ENCODE data around the gene VIPR1. TPM values are rescaled to one million over a fixed set of nuclear protein-coding genes. Genes with fewer than 3 reads are reported as not detected.
A peak's percentile ranks its signal among the peaks of the same experiment; 100 is the strongest.
"Not testable (repeated sequence)": the region's sequence is repeated elsewhere in the genome, so short reads cannot be mapped to it uniquely, and the experiment has no call there.

VIPR1 gene
- total RNA-seq, 1 experiment from 2014 or later = not detected

- Histone ChIP-seq H3K9me3 (replicated peaks) (0 out of 2 replicates have a peak, but pooled peaks cover 4% of the 10 kb centered on the region), H3K4me1 (replicated peaks) (no peaks in the 10 kb centered on the region), H3K36me3 (no peaks in the 10 kb centered on the region), H3K27ac (no peak overlapping the region), H3K4me3 (no peak overlapping the region), H3K27me3 (replicated peaks) (no peaks in the 10 kb centered on the region)
- DNase-seq (ENCODE audit: low read depth in 1 of 2, low spot score in 2 of 2) = no peak
Measured at GRCh38 chr3:42544492-42545283, 42.2 kb downstream of the VIPR1 start.

GRCh38 chr3:42545284-42545900 is 42.9 kb downstream of the VIPR1 start:
- H3K4me3 ChIP-seq = no peak overlapping the region
- 0 out of 2 replicates have a peak, but pooled peaks cover 4% of the 10 kb centered on the region for H3K9me3 ChIP-seq (replicated peaks)
- no peaks in the 10 kb centered on the region for H3K36me3 ChIP-seq
- no peaks in the 10 kb centered on the region for H3K27me3 ChIP-seq (replicated peaks)
- H3K27ac ChIP-seq = no peak overlapping the region
- no peak for DNase-seq (ENCODE audit: low read depth in 1 of 2, low spot score in 2 of 2)
- H3K4me1 ChIP-seq (replicated peaks) = no peaks in the 10 kb centered on the region

- no peak for DNase-seq (ENCODE audit: low read depth in 1 of 2, low spot score in 2 of 2)
- 0 out of 2 replicates have a peak, but pooled peaks cover 4% of the 10 kb centered on the region for H3K9me3 ChIP-seq (replicated peaks)
Measured at GRCh38 chr3:42546691-42547213, 44.3 kb downstream of the VIPR1 start.

GRCh38 chr3:42547401-42547945 is 45.0 kb downstream of the VIPR1 start:
- DNase-seq (ENCODE audit: low read depth in 1 of 2, low spot score in 2 of 2) = peak; percentile 36 to 51
- Histone ChIP-seq H3K4me3 (no peak overlapping the region), H3K36me3 (0 out of 2 replicates have a peak, but pooled peaks cover 5% of the 10 kb centered on the region), H3K27me3 (replicated peaks) (no peaks in the 10 kb centered on the region), H3K9me3 (replicated peaks) (0 out of 2 replicates have a peak, but pooled peaks cover 4% of the 10 kb centered on the region), H3K27ac (no peak overlapping the region), H3K4me1 (replicated peaks) (no peaks in the 10 kb centered on the region)

More at GRCh38 chr3:42546691-42547213, 44.3 kb downstream of the VIPR1 start:
- Histone ChIP-seq H3K36me3 (no peaks in the 10 kb centered on the region), H3K4me3 (no peak overlapping the region), H3K27ac (no peak overlapping the region), H3K27me3 (replicated peaks) (no peaks in the 10 kb centered on the region), H3K4me1 (replicated peaks) (no peaks in the 10 kb centered on the region)

GRCh38 chr3:42549131-42549530 is 46.7 kb downstream of the VIPR1 start:
- Histone ChIP-seq H3K4me3 (no peak overlapping the region), H3K9me3 (replicated peaks) (0 out of 2 replicates have a peak, but pooled peaks cover 4% of the 10 kb centered on the region), H3K27ac (no peak overlapping the region), H3K27me3 (replicated peaks) (no peaks in the 10 kb centered on the region), H3K4me1 (replicated peaks) (no peaks in the 10 kb centered on the region), H3K36me3 (peaks cover 18% of the 10 kb centered on the region)
- DNase-seq (ENCODE audit: low read depth in 1 of 2, low spot score in 2 of 2) = no peak

GRCh38 chr3:42550250-42550649 is 47.8 kb downstream of the VIPR1 start:
- H3K36me3 ChIP-seq = peaks cover 24% of the 10 kb centered on the region

GRCh38 chr3:42552830-42553229 is 50.4 kb downstream of the VIPR1 start:
- no peak for DNase-seq (ENCODE audit: low read depth in 1 of 2, low spot score in 2 of 2)
- no peak overlapping the region for H3K4me3 ChIP-seq
- H3K36me3 ChIP-seq = peaks cover 46% of the 10 kb centered on the region
- no peaks in the 10 kb centered on the region for H3K4me1 ChIP-seq (replicated peaks)
- no peaks in the 10 kb centered on the region for H3K9me3 ChIP-seq (replicated peaks)
- no peak overlapping the region for H3K27ac ChIP-seq
- no peaks in the 10 kb centered on the region for H3K27me3 ChIP-seq (replicated peaks)

More at GRCh38 chr3:42550250-42550649, 47.8 kb downstream of the VIPR1 start:
- no peak for DNase-seq (ENCODE audit: low read depth in 1 of 2, low spot score in 2 of 2)
- Histone ChIP-seq H3K9me3 (replicated peaks) (0 out of 2 replicates have a peak, but pooled peaks cover 4% of the 10 kb centered on the region), H3K27ac (no peak overlapping the region), H3K27me3 (replicated peaks) (no peaks in the 10 kb centered on the region), H3K4me3 (no peak overlapping the region), H3K4me1 (replicated peaks) (no peaks in the 10 kb centered on the region)

- Histone ChIP-seq H3K4me1 (replicated peaks) (no peaks in the 10 kb centered on the region), H3K27ac (no peak overlapping the region), H3K4me3 (no peak overlapping the region), H3K27me3 (replicated peaks) (no peaks in the 10 kb centered on the region), H3K36me3 (peaks cover 60% of the 10 kb centered on the region), H3K9me3 (replicated peaks) (no peaks in the 10 kb centered on the region)
- no peak for DNase-seq (ENCODE audit: low read depth in 1 of 2, low spot score in 2 of 2)
Measured at GRCh38 chr3:42556089-42556632, 53.7 kb downstream of the VIPR1 start.

- H3K27ac ChIP-seq; H3K4me1 ChIP-seq (replicated peaks); H3K27me3 ChIP-seq (replicated peaks); H3K4me3 ChIP-seq; DNase-seq (ENCODE audit: low read depth in 1 of 2, low spot score in 2 of 2); H3K9me3 ChIP-seq (replicated peaks): not testable (repeated sequence)
- H3K36me3 ChIP-seq = peaks cover 60% of the 10 kb centered on the region
Measured at GRCh38 chr3:42556817-42557216, 54.4 kb downstream of the VIPR1 start.

- no peak for DNase-seq (ENCODE audit: low read depth in 1 of 2, low spot score in 2 of 2)
- Histone ChIP-seq H3K9me3 (replicated peaks) (no peaks in the 10 kb centered on the region), H3K36me3 (peaks cover 60% of the 10 kb centered on the region), H3K27ac (no peak overlapping the region), H3K27me3 (replicated peaks) (no peaks in the 10 kb centered on the region), H3K4me3 (no peak overlapping the region), H3K4me1 (replicated peaks) (no peaks in the 10 kb centered on the region)
Measured at GRCh38 chr3:42557854-42558253, 55.4 kb downstream of the VIPR1 start.

GRCh38 chr3:42562047-42562907 is 59.8 kb downstream of the VIPR1 start:
- DNase-seq (ENCODE audit: low read depth in 1 of 2, low spot score in 2 of 2) = no peak
- Histone ChIP-seq H3K27ac (no peak overlapping the region), H3K36me3 (peaks cover 56% of the 10 kb centered on the region), H3K4me1 (replicated peaks) (no peaks in the 10 kb centered on the region), H3K9me3 (replicated peaks) (no peaks in the 10 kb centered on the region), H3K27me3 (replicated peaks) (no peaks in the 10 kb centered on the region), H3K4me3 (no peak overlapping the region)

- Histone ChIP-seq H3K36me3 (peaks cover 51% of the 10 kb centered on the region), H3K4me1 (replicated peaks) (no peaks in the 10 kb centered on the region), H3K27me3 (replicated peaks) (no peaks in the 10 kb centered on the region), H3K4me3 (no peak overlapping the region), H3K27ac (no peak overlapping the region), H3K9me3 (replicated peaks) (no peaks in the 10 kb centered on the region)
- DNase-seq (ENCODE audit: low read depth in 1 of 2, low spot score in 2 of 2) = no peak
Measured at GRCh38 chr3:42569593-42570142, 67.2 kb downstream of the VIPR1 start.

GRCh38 chr3:42572278-42572677 is 69.8 kb downstream of the VIPR1 start:
- no peaks in the 10 kb centered on the region for H3K4me1 ChIP-seq (replicated peaks)
- no peaks in the 10 kb centered on the region for H3K9me3 ChIP-seq (replicated peaks)
- peak; percentile 11 to 49 for DNase-seq (ENCODE audit: low read depth in 1 of 2, low spot score in 2 of 2)
- peaks cover 34% of the 10 kb centered on the region for H3K36me3 ChIP-seq
- no peak overlapping the region for H3K4me3 ChIP-seq
- H3K27me3 ChIP-seq (replicated peaks) = no peaks in the 10 kb centered on the region
- no peak overlapping the region for H3K27ac ChIP-seq

Data from SJSA1 (cell line).